B cell (primary cell): ENCODE measurements around the gene LRRC4C. TPM values are rescaled to one million over a fixed set of nuclear protein-coding genes. Genes with fewer than 3 reads are reported as not detected.

Source experiments
- ATAC-seq: fragments of 200-7000 bp; cut with Tn5 transposase; one replicate; pipeline ENCODE4 v1.10.0; 2021; ENCODE audit warnings: low read depth, mild to moderate bottlenecking, moderate number of reproducible peaks, moderate library complexity
- CTCF ChIA-PET: fragments of 350-600 bp; sonication (Branson Sonifier 250); formaldehyde crosslinking; loops from one replicate; lab custom pipeline; 2021; ENCODE audit warnings: antibody characterized with exemption, inconsistent platforms; lab: Charles Lee
- POLR2A ChIA-PET: fragments of 350-600 bp; sonication (Branson Sonifier 250); formaldehyde crosslinking; loops from one replicate; lab custom pipeline; 2021; ENCODE audit warnings: antibody characterized with exemption; lab: Charles Lee
- DNase-seq: peaks from one replicate; pipeline ENCODE4 v3.0.0; 2013
- H2AFZ ChIP-seq: 2 replicates; pipeline ENCODE4 v1.6.1; 2012; ENCODE audit warnings: mild to moderate bottlenecking, low read depth, low read length; ENCODE audit not compliant: insufficient read depth, poor library complexity, severe bottlenecking
- H3K27ac ChIP-seq, 2 donors: 1 replicate in 1 of 2; 2 replicates in 1 of 2; pipeline ENCODE4 v1.5.1; 2012 to 2013; ENCODE audit warnings: low read length in 2 of 2, mild to moderate bottlenecking in 2 of 2, moderate library complexity in 1 of 2
- H3K27me3 ChIP-seq, 4 experiments: fragments of 200-600 bp in 1 of 4; sonication (generic) in 1 of 4; replicated peaks in 1 of 4; 1 replicate in 2 of 4; 2 replicates in 2 of 4; pipeline versions ENCODE4 v1.6.1 to v1.7.0; 2013 to 2016; ENCODE audit warnings: low read length in 3 of 4, mild to moderate bottlenecking in 2 of 4, mixed read lengths in 1 of 4, moderate library complexity in 1 of 4; ENCODE audit not compliant: insufficient read depth in 4 of 4, control insufficient read depth in 3 of 4; ENCODE audit errors: control extremely low read depth in 1 of 4
- H3K36me3 ChIP-seq, 2 experiments: replicated peaks in 1 of 2; 1 replicate in 1 of 2; 2 replicates in 1 of 2; pipeline versions ENCODE4 v1.6.1 to v1.7.1; 2013; ENCODE audit warnings: low read length in 1 of 2; ENCODE audit not compliant: insufficient read depth in 2 of 2, control insufficient read depth in 1 of 2; ENCODE audit errors: control extremely low read depth in 1 of 2, extremely low read depth in 1 of 2
- H3K4me1 ChIP-seq, 2 donors: fragments of 200-600 bp in 1 of 2; sonication (generic) in 1 of 2; 1 replicate in 1 of 2; 2 replicates in 1 of 2; pipeline versions ENCODE4 v1.5.1 to v1.6.1; 2013 to 2017; ENCODE audit warnings: low read length in 2 of 2; ENCODE audit not compliant: control insufficient read depth in 2 of 2, insufficient read depth in 2 of 2
- H3K4me2 ChIP-seq: replicated peaks from 2 replicates; pipeline ENCODE3; 2012; ENCODE audit warnings: mild to moderate bottlenecking, low read depth, low read length; ENCODE audit not compliant: poor library complexity, severe bottlenecking
- H3K4me3 ChIP-seq, 5 experiments: fragments of 200-600 bp in 1 of 5; sonication (generic) in 1 of 5; 1 replicate in 3 of 5; 2 replicates in 2 of 5; pipeline versions ENCODE4 v1.5.1 to v1.7.0; 2011 to 2016; ENCODE audit warnings: low read length in 4 of 5, mild to moderate bottlenecking in 4 of 5, low read depth in 2 of 5, control low read depth in 1 of 5, moderate library complexity in 1 of 5; ENCODE audit not compliant: insufficient read depth in 1 of 5; ENCODE audit errors: control extremely low read depth in 1 of 5, extremely low read depth in 1 of 5
- H3K79me2 ChIP-seq: fragments of 200-600 bp; sonication (generic); one replicate; pipeline ENCODE4 v1.6.0; 2016; ENCODE audit warnings: low read length; ENCODE audit not compliant: control insufficient read depth, insufficient read depth
- H3K9ac ChIP-seq: fragments of 200-600 bp; sonication (generic); 2 replicates; pipeline ENCODE4 v1.6.1; 2017; ENCODE audit warnings: mild to moderate bottlenecking, low read length, moderate library complexity
- H3K9me3 ChIP-seq, 3 donors: one replicate each; pipeline versions ENCODE4 v1.6.1 to v1.7.1; 2013; ENCODE audit warnings: low read length in 2 of 3; ENCODE audit not compliant: control insufficient read depth in 2 of 3, insufficient read depth in 1 of 3; ENCODE audit errors: control extremely low read depth in 1 of 3
- H4K20me1 ChIP-seq: 2 replicates; pipeline ENCODE4 v1.6.0; 2012; ENCODE audit warnings: mild to moderate bottlenecking, low read length; ENCODE audit not compliant: insufficient read depth, control insufficient read depth, poor library complexity, severe bottlenecking
- H3K27ac Mint-ChIP-seq: one replicate; pipeline ENCODE4 v1.8.0; 2021; ENCODE audit warnings: mixed read lengths
- H3K27me3 Mint-ChIP-seq: one replicate; pipeline ENCODE4 v1.8.0; 2021; ENCODE audit warnings: mixed read lengths
- H3K4me1 Mint-ChIP-seq: one replicate; pipeline ENCODE4 v1.8.0; 2021; ENCODE audit warnings: mixed read lengths
- H3K4me3 Mint-ChIP-seq: one replicate; pipeline ENCODE4 v1.8.0; 2021; ENCODE audit warnings: mixed read lengths
- H3K9me3 Mint-ChIP-seq: one replicate; pipeline ENCODE4 v1.8.0; 2022; ENCODE audit warnings: mixed read lengths; ENCODE audit not compliant: insufficient read depth
- CTCF ChIP-seq: fragments of 200-600 bp; IDR thresholded peaks from one replicate; pipeline ENCODE4 v1.8.0; 2022; ENCODE audit warnings: antibody characterized with exemption, mild to moderate bottlenecking
- EZH2 ChIP-seq: IDR thresholded peaks from 2 replicates; pipeline ENCODE4 v1.6.1; 2012; ENCODE audit warnings: borderline replicate concordance, low read depth, mild to moderate bottlenecking, moderate library complexity, low read length; ENCODE audit not compliant: insufficient read depth, poor library complexity, severe bottlenecking
- WGBS: methylation state at CpG from one replicate; pipeline ENCODE4 v1.1.5; 2013; ENCODE audit warnings: missing lambda C conversion rate; ENCODE audit not compliant: insufficient coverage; 5-methylcytosine and 5-hydroxymethylcytosine counted together
- intact Hi-C: fragments of 100-400 bp; cut with micrococcal nuclease; formaldehyde crosslinking; loops from one replicate; pipeline ENCODE4 v1.10.0; 2022
- polyA plus RNA-seq: library from polyadenylated mRNA; depleted of rRNA; stranded (reverse); fragments of >200 nt; gene quantifications from 2 replicates; pipeline ENCODE4 v1.2.3, GENCODE V29; 2012
- total RNA-seq, 2 donors: library from RNA; stranded (reverse); fragments of 120-200 nt in 1 of 2; gene quantifications; 1 replicate in 1 of 2; 2 replicates in 1 of 2; pipeline versions ENCODE4 v1.2.3 to v1.2.4, GENCODE V29; 2013 to 2022

Gene LRRC4C
- total and polyA plus RNA-seq, 2 donors (not counting 1 experiment from before 2014, with no cell fraction given) = 0.57 TPM; not detected in 1

GRCh38 chr11:40405614-40406013, 1053.8 kb downstream of the LRRC4C start:
- H3K4me3 ChIP-seq = no peak overlapping the region
- no peaks in the 10 kb centered on the region for H3K36me3 ChIP-seq
- no peaks in the 10 kb centered on the region for H4K20me1 ChIP-seq
- no peaks in the 10 kb centered on the region for H3K4me1 ChIP-seq
- POLR2A ChIA-PET = no interaction called here
- H3K4me3 Mint-ChIP-seq = no peak overlapping the region
- CTCF ChIA-PET = no interaction called here
- H3K27ac ChIP-seq = no peak overlapping the region
- no peaks in the 10 kb centered on the region for H3K4me1 Mint-ChIP-seq
- H3K27ac Mint-ChIP-seq = no peak overlapping the region
- ATAC-seq (no peak), DNase-seq (no peak)
- peaks cover 3% of the 10 kb centered on the region for H3K9me3 Mint-ChIP-seq
- H3K9ac ChIP-seq = no peak overlapping the region
- no peaks in the 10 kb centered on the region for H3K27me3 ChIP-seq
- no peaks in the 10 kb centered on the region for H3K79me2 ChIP-seq
- no peak overlapping the region for H2AFZ ChIP-seq
- no peaks in the 10 kb centered on the region for H3K27me3 Mint-ChIP-seq
- no peaks in the 10 kb centered on the region for H3K9me3 ChIP-seq
- intact Hi-C loops = no loop called here
- TF ChIP-seq EZH2 = no peak
- no peak for TF ChIP-seq CTCF
- H3K4me2 ChIP-seq = no peak overlapping the region
- WGBS = 100% methylated on average over 1 of the region's 1 CpG

GRCh38 chr11:40403321-40403720, 1056.1 kb downstream of the LRRC4C start:
- POLR2A ChIA-PET = no interaction called here
- Histone ChIP-seq H2AFZ (no peak overlapping the region), H3K4me1 (no peaks in the 10 kb centered on the region), H3K9ac (no peak overlapping the region), H3K27me3 (no peaks in the 10 kb centered on the region), H3K4me2 (no peak overlapping the region), H3K9me3 (no peaks in the 10 kb centered on the region), H3K36me3 (no peaks in the 10 kb centered on the region), H3K79me2 (no peaks in the 10 kb centered on the region), H3K27ac (no peak overlapping the region), H3K4me3 (no peak overlapping the region), H4K20me1 (no peaks in the 10 kb centered on the region)
- CTCF ChIA-PET = no interaction called here
- H3K27me3 Mint-ChIP-seq = no peaks in the 10 kb centered on the region
- ATAC-seq (no peak), DNase-seq (no peak)
- TF ChIP-seq CTCF (no peak), EZH2 (no peak)
- peaks cover 3% of the 10 kb centered on the region for H3K9me3 Mint-ChIP-seq
- H3K4me3 Mint-ChIP-seq = no peak overlapping the region
- H3K27ac Mint-ChIP-seq = no peak overlapping the region
- no peaks in the 10 kb centered on the region for H3K4me1 Mint-ChIP-seq
- no CpG with 5 or more reads among the region's 1 CpG for WGBS
- intact Hi-C loops = no loop called here
